ENCODE data around the gene TCP1. TPM values are rescaled to one million over a fixed set of nuclear protein-coding genes. Genes with fewer than 3 reads are reported as not detected.

The TCP1 gene
- total and polyA plus RNA-seq, 2 of the 8 experiments (the other 6 are each of a cell fraction or from before 2014, with no cell fraction given): 117 to 348 TPM

DNA sequence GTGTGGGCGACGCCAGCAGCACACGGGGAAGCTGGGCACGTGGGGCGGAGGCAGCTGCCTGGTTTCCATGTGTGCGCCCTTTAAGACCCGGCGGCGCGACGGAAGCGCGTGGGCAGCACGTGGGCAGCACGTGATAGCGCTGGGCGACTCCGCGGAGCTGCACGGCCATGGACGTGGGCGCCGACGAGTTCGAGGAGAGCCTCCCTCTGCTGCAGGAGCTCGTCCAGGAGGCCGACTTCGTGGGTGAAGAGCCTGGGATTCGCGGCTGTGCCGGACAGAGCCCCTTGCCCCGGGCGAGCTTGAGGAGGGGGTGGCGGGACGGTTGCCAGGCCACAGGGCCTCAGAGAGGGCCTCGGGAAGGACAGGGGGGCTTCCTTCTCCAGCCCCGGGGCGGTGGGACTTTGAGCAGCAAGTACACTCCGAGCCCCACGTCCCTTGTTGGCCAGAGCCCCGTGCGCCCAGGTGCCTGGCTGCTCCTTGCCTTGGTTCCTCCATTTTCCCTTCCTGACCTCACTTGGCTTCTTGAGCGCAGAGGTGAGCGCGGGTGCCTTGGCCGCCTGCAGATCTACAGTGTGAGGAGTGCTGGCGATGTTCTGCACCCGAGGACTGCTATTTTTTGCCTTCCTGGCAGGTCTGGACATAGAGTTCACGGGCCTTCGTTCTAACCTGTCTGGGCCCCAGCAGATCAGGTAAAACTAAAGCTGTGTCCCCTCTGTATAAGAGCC, 10.9 kb upstream of the TCP1 start, which contains the start of gene PNLDC1:
Gene PNLDC1, plus strand, starts transcription at position 136 of the 725 bp plus-strand sequence. Its CDS starts 32 bp downstream, at position 168.
- no peak within 1 kb of the TSS for H2AK5ac ChIP-seq (ENCODE audit: low read depth, low read length)
- no peaks in the 10 kb centered on the region for H3K4me1 ChIP-seq (replicated peaks in 1 of 4; ENCODE audit: control insufficient read depth in 3 of 4, insufficient read depth in 4 of 4, low read length in 3 of 4)
- no peak for TF ChIP-seq JUND (IDR thresholded peaks at IDR 0.05; ENCODE audit: low read length)
- no peak for TF ChIP-seq TCF12 (IDR thresholded peaks at IDR 0.05; ENCODE audit: low read depth, low read length)
- TF ChIP-seq CTBP2 (IDR thresholded peaks at IDR 0.05; ENCODE audit: borderline replicate concordance, insufficient read depth, insufficient read length, low read length): no peak
- no peak for TF ChIP-seq ASH2L (IDR thresholded peaks at IDR 0.05; ENCODE audit: low read length)
- no peak within 1 kb of the TSS for H3K14ac ChIP-seq (ENCODE audit: insufficient read length)
- H3K9me3 ChIP-seq (ENCODE audit: insufficient read depth in 2 of 2, low read depth in 1 of 2, low read length in 1 of 2): no peaks in the 10 kb centered on the region
- no peak within 1 kb of the TSS for H2AFZ ChIP-seq (ENCODE audit: low read length)
- H3K27ac ChIP-seq (ENCODE audit: low read depth, low read length): no peak within 1 kb of the TSS
- WGBS, 2 experiments (ENCODE audit: extremely low coverage in 1 of 2, insufficient coverage in 1 of 2, insufficient read length in 1 of 2, insufficient replicate concordance in 2 of 2, low coverage in 1 of 2, low lambda C conversion rate in 2 of 2, missing lambda C conversion rate in 1 of 2): 92% methylated on average over 39 of the region's 50 CpGs; no CpG with 5 or more reads in 1 of the 2 experiments
- H2BK12ac ChIP-seq (ENCODE audit: low read depth, low read length): no peak within 1 kb of the TSS
- H3K36me3 ChIP-seq (ENCODE audit: control insufficient read depth in 2 of 4, insufficient read depth in 4 of 4, low read length in 3 of 4): peaks cover 0 to 29% (median 11%) of the 10 kb centered on the region in 4 experiments; a peak in 7 of 8 replicates
- H3K79me2 ChIP-seq (ENCODE audit: control insufficient read depth in 1 of 2, insufficient read depth in 2 of 2, low read length in 2 of 2): peaks cover 0 to 2% of the 10 kb centered on the region in 2 experiments; a peak in 1 of 4 replicates
- H4K8ac ChIP-seq (ENCODE audit: extremely low read depth, insufficient read depth, low read length): no peak within 1 kb of the TSS
- ChIA-PET CTCF (ENCODE audit: partially characterized antibody) (no interaction called here), POLR2A (ENCODE audit: partially characterized antibody) (interaction anchor here (0.6 to 5.9 kb wide), 2 partner anchors 11 to 35 kb away, joined by 3 to 41 read pairs; partner anchors contain the start of genes MRPL18 and TCP1)
- no peak within 1 kb of the TSS for H4K5ac ChIP-seq (ENCODE audit: insufficient read length, low read depth, low read length)
- H4K20me1 ChIP-seq (replicated peaks in 1 of 2; ENCODE audit: control insufficient read depth in 1 of 2, insufficient read depth in 2 of 2, low read length in 2 of 2): peaks cover 0 to 2% of the 10 kb centered on the region in 2 experiments
- no peak within 1 kb of the TSS for H2BK120ac ChIP-seq (replicated peaks; ENCODE audit: low read depth, low read length)
- no peak within 1 kb of the TSS for H3K4me3 ChIP-seq (ENCODE audit: extremely low read depth in 1 of 4, insufficient read depth in 2 of 4, low read depth in 3 of 4, low read length in 4 of 4)
- H3K4me2 ChIP-seq (ENCODE audit: insufficient read depth in 1 of 2, low read depth in 2 of 2, low read length in 2 of 2): no peak within 1 kb of the TSS
- no peak within 1 kb of the TSS; the same call in 1 of the 2 replicates for H2BK5ac ChIP-seq (ENCODE audit: low read depth, low read length)
- FAIRE-seq (no peak), DNase-seq (ENCODE audit: low read depth in 1 of 2, low spot score in 2 of 2) (no peak)
- H3K56ac ChIP-seq (replicated peaks; ENCODE audit: insufficient read length, low read depth, low read length): no peak within 1 kb of the TSS
- H2BK20ac ChIP-seq (ENCODE audit: low read length): no peak within 1 kb of the TSS
- no peak within 1 kb of the TSS for H2BK15ac ChIP-seq (ENCODE audit: low read length)
- H3K79me1 ChIP-seq (ENCODE audit: low read depth, low read length): no peaks in the 10 kb centered on the region
- no peak within 1 kb of the TSS for H3K18ac ChIP-seq (ENCODE audit: extremely low read depth, low read length)
- H3K27me3 ChIP-seq (replicated peaks in 1 of 4; ENCODE audit: control insufficient read depth in 3 of 4, extremely low read depth in 1 of 4, insufficient read depth in 3 of 4, low read length in 3 of 4): no peaks in the 10 kb centered on the region
- H3K23me2 ChIP-seq (ENCODE audit: low read depth, low read length): no peaks in the 10 kb centered on the region
- H4K91ac ChIP-seq (replicated peaks; ENCODE audit: insufficient read length, low read length): no peak within 1 kb of the TSS
- no peak within 1 kb of the TSS for H3K4ac ChIP-seq (replicated peaks; ENCODE audit: insufficient read length, low read depth, low read length)
- H3K9ac ChIP-seq (replicated peaks in 1 of 4; ENCODE audit: extremely low read depth in 1 of 4, low read depth in 3 of 4, low read length in 3 of 4): no peak within 1 kb of the TSS
- H3K23ac ChIP-seq (ENCODE audit: insufficient read length): no peak within 1 kb of the TSS
